Neural cell (in vitro differentiated cells): ENCODE measurements around the gene IGSF9B. TPM values are rescaled to one million over a fixed set of nuclear protein-coding genes. Genes with fewer than 3 reads are reported as not detected.
A peak's percentile ranks its signal among the peaks of the same experiment; 100 is the strongest.

Experiments used
- H2AFZ ChIP-seq: fragments of 200-600, 300-800 bp; sonication (generic), shearing (Covaris generic); 2 replicates; pipeline ENCODE4 v1.6.0; 2014; ENCODE audit warnings: low read depth, mild to moderate bottlenecking, antibody characterized with exemption, low read length, moderate library complexity
- H3F3A ChIP-seq: fragments of 200-600 bp; shearing (Covaris generic); 2 replicates; pipeline ENCODE4 v1.6.1; 2016; ENCODE audit warnings: mild to moderate bottlenecking, moderate library complexity, mixed read lengths, antibody characterized with exemption, low read length; ENCODE audit not compliant: insufficient read depth, poor library complexity, severe bottlenecking
- H3K27ac ChIP-seq: fragments of 200-600, 300-800 bp; sonication (generic), shearing (Covaris generic); 2 replicates; pipeline ENCODE4 v1.5.1; 2014; ENCODE audit warnings: mild to moderate bottlenecking, low read length, moderate library complexity
- H3K27me3 ChIP-seq: fragments of 300-800, 200-600 bp; sonication (generic), shearing (Covaris generic); 2 replicates; pipeline ENCODE4 v1.6.0; 2014; ENCODE audit warnings: mild to moderate bottlenecking, low read depth, low read length, moderate library complexity; ENCODE audit not compliant: insufficient read depth
- H3K36me3 ChIP-seq: fragments of 300-800, 200-600 bp; sonication (generic), shearing (Covaris generic); 2 replicates; pipeline ENCODE4 v1.5.1; 2014; ENCODE audit warnings: mild to moderate bottlenecking, antibody characterized with exemption, low read length, moderate library complexity; ENCODE audit not compliant: insufficient read depth
- H3K4me2 ChIP-seq: fragments of 300-800, 200-600 bp; sonication (generic), shearing (Covaris generic); 2 replicates; pipeline ENCODE4 v1.6.0; 2014; ENCODE audit warnings: mild to moderate bottlenecking, low read length
- H3K4me3 ChIP-seq: fragments of 300-800, 200-600 bp; sonication (generic), shearing (Covaris generic); 2 replicates; pipeline ENCODE4 v1.5.1; 2014; ENCODE audit warnings: mild to moderate bottlenecking, low read length, moderate library complexity
- H3K79me2 ChIP-seq: fragments of 200-600 bp; shearing (Covaris generic); replicated peaks from 2 replicates; pipeline ENCODE4 v1.6.0; 2014; ENCODE audit warnings: mild to moderate bottlenecking, low read length, moderate library complexity; ENCODE audit not compliant: insufficient read depth
- H3K9ac ChIP-seq: fragments of 300-800, 200-600 bp; sonication (generic), shearing (Covaris generic); 2 replicates; pipeline ENCODE4 v1.6.1; 2016; ENCODE audit warnings: mild to moderate bottlenecking, low read length, mixed read lengths
- H3K9me2 ChIP-seq: fragments of 200-600 bp; shearing (Covaris generic); 2 replicates; pipeline ENCODE4 v1.6.1; 2016; ENCODE audit warnings: mild to moderate bottlenecking, low read length, mixed read lengths; ENCODE audit not compliant: insufficient read depth
- H3K9me3 ChIP-seq: fragments of 200-600, 300-800 bp; sonication (generic), shearing (Covaris generic); 2 replicates; pipeline ENCODE4 v1.6.1; 2016; ENCODE audit warnings: mild to moderate bottlenecking, mixed run types, low read length, moderate library complexity, mixed read lengths
- H4K20me1 ChIP-seq: fragments of 200-600 bp; shearing (Covaris generic); 2 replicates; pipeline ENCODE4 v1.6.1; 2016; ENCODE audit warnings: mild to moderate bottlenecking, mixed run types; ENCODE audit not compliant: insufficient read depth
- CTCF ChIP-seq: fragments of 450-650 bp; IDR thresholded peaks from 2 replicates; pipeline ENCODE4 v1.5.1; 2014; ENCODE audit warnings: antibody characterized with exemption, mild to moderate bottlenecking, moderate library complexity; ENCODE audit not compliant: poor library complexity, severe bottlenecking
- EP300 ChIP-seq: fragments of 450-650 bp; conservative IDR thresholded peaks from 2 replicates; pipeline ENCODE4 v1.6.1; 2014; ENCODE audit warnings: antibody characterized with exemption, mild to moderate bottlenecking, moderate library complexity; ENCODE audit not compliant: poor library complexity, severe bottlenecking
- EZH2 ChIP-seq: fragments of 200-600, 300-800 bp; shearing (Covaris generic), sonication (generic); IDR thresholded peaks from 2 replicates; pipeline ENCODE4 v1.6.1; 2014; ENCODE audit warnings: antibody characterized with exemption, low read length, borderline replicate concordance, mild to moderate bottlenecking; ENCODE audit not compliant: insufficient read depth, poor library complexity, severe bottlenecking
- MXI1 ChIP-seq: fragments of 450-650 bp; conservative IDR thresholded peaks from 2 replicates; pipeline ENCODE4 v1.6.1; 2014; ENCODE audit warnings: antibody characterized with exemption, mild to moderate bottlenecking; ENCODE audit not compliant: poor library complexity, severe bottlenecking
- POLR2AphosphoS5 ChIP-seq: IDR thresholded peaks from 2 replicates; pipeline ENCODE4 v1.6.1; 2012
- RAD21 ChIP-seq: fragments of 450-650 bp; conservative IDR thresholded peaks from 2 replicates; pipeline ENCODE4 v1.6.1; 2014; ENCODE audit warnings: antibody characterized with exemption, mild to moderate bottlenecking, moderate library complexity
- REST ChIP-seq: IDR thresholded peaks from 2 replicates; pipeline ENCODE4 v1.6.1; 2012; ENCODE audit warnings: borderline replicate concordance
- SMC3 ChIP-seq: fragments of 450-650 bp; conservative IDR thresholded peaks from 2 replicates; pipeline ENCODE4 v1.6.1; 2014; ENCODE audit warnings: antibody characterized with exemption, mild to moderate bottlenecking, moderate library complexity; ENCODE audit not compliant: poor library complexity
- TAF1 ChIP-seq: IDR thresholded peaks from 2 replicates; pipeline ENCODE4 v1.6.1; 2012; ENCODE audit warnings: low read depth
- polyA plus RNA-seq: library from polyadenylated mRNA; depleted of rRNA; stranded (reverse); fragments of >200 nt; gene quantifications from 2 replicates; pipeline ENCODE4 v1.2.3, GENCODE V29; 2014

IGSF9B gene
- polyA plus RNA-seq, 1 donor from 2014 or later: 2.3 TPM

- no peaks in the 10 kb centered on the region for H3K9me3 ChIP-seq
- H3K79me2 ChIP-seq: no peaks in the 10 kb centered on the region
- H2AFZ ChIP-seq: no peak overlapping the region
- H3K9me2 ChIP-seq: no peaks in the 10 kb centered on the region
- no peaks in the 10 kb centered on the region for H3K27me3 ChIP-seq
- H3K9ac ChIP-seq: no peak overlapping the region
- H3K4me3 ChIP-seq: no peak overlapping the region
- no peaks in the 10 kb centered on the region for H3F3A ChIP-seq
- no peak overlapping the region for H3K4me2 ChIP-seq
- H3K27ac ChIP-seq: no peak overlapping the region
- TF ChIP-seq CTCF (no peak), RAD21 (no peak), REST (no peak), MXI1 (no peak), TAF1 (no peak), POLR2AphosphoS5 (no peak), EP300 (no peak), SMC3 (no peak), EZH2 (no peak)
- H4K20me1 ChIP-seq: no peaks in the 10 kb centered on the region
- no peaks in the 10 kb centered on the region for H3K36me3 ChIP-seq
These were observed 30.4 kb upstream of the IGSF9B start for GRCh38 chr11:133987171-133987570.

- TF ChIP-seq CTCF (no peak), EP300 (peak; percentile 56), RAD21 (no peak)
- Histone ChIP-seq H3F3A (no peaks in the 10 kb centered on the region), H3K9me3 (no peaks in the 10 kb centered on the region), H4K20me1 (no peaks in the 10 kb centered on the region), H3K79me2 (no peaks in the 10 kb centered on the region), H3K9ac (peak overlapping the region; percentile 22), H3K9me2 (no peaks in the 10 kb centered on the region), H2AFZ (no peak overlapping the region), H3K27me3 (no peaks in the 10 kb centered on the region), H3K4me2 (no peak overlapping the region), H3K4me3 (peak overlapping the region; percentile 30), H3K27ac (peak overlapping the region; percentile 51), H3K36me3 (no peaks in the 10 kb centered on the region)
These were observed 29.5 kb upstream of the IGSF9B start for GRCh38 chr11:133985981-133986944.
